Activated T-helper 2 cell treated with anti-CD3 and anti-CD28 coated beads, Interferon-gamma antibody, Interleukin-2, Interleukin-4, amounts not matched to agents 10 μg/mL and 5 μg/mL and 100 μg/mL, durations not matched to agents 14 hours and 24 hours and 36 hours (primary cell): ENCODE results near the gene SLC4A3. TPM values are rescaled to one million over a fixed set of nuclear protein-coding genes. Genes with fewer than 3 reads are reported as not detected.
A peak's percentile ranks its signal among the peaks of the same experiment; 100 is the strongest.

ENCODE experiments used
- DNase-seq: peaks from one replicate; pipeline ENCODE4 v3.0.0; 2021; ENCODE audit warnings: low spot score
- H3K27ac Mint-ChIP-seq: one replicate; pipeline ENCODE4 v1.8.0; 2021; ENCODE audit warnings: mixed read lengths
- H3K27me3 Mint-ChIP-seq: one replicate; pipeline ENCODE4 v1.8.0; 2021; ENCODE audit warnings: low read depth, mixed read lengths
- H3K36me3 Mint-ChIP-seq: one replicate; pipeline ENCODE4 v1.8.0; 2021; ENCODE audit warnings: low read depth, mixed read lengths
- H3K4me1 Mint-ChIP-seq: one replicate; pipeline ENCODE4 v1.8.0; 2021; ENCODE audit warnings: low read depth, mixed read lengths
- H3K4me3 Mint-ChIP-seq: one replicate; pipeline ENCODE4 v1.8.0; 2021; ENCODE audit warnings: low read depth, mild to moderate bottlenecking, moderate library complexity, mixed read lengths
- H3K9me3 Mint-ChIP-seq: one replicate; pipeline ENCODE4 v1.8.0; 2021; ENCODE audit warnings: mixed read lengths
- intact Hi-C: fragments of 100-400 bp; cut with micrococcal nuclease; formaldehyde crosslinking; loops from one replicate; pipeline ENCODE4 v1.15.1; 2023
- total RNA-seq: library from RNA; stranded (reverse); gene quantifications from 2 replicates; pipeline ENCODE4 v1.2.3, GENCODE V29; 2022

The SLC4A3 gene
- total RNA-seq, 1 donor from 2014 or later, result 0.14 TPM

- peaks cover 6% of the 10 kb centered on the region for H3K4me1 Mint-ChIP-seq
- DNase-seq, result no peak
- no peak overlapping the region for H3K27ac Mint-ChIP-seq
- H3K27me3 Mint-ChIP-seq, result peaks cover 6% of the 10 kb centered on the region
- intact Hi-C loops, result no loop called here
- H3K4me3 Mint-ChIP-seq, result no peak overlapping the region
- H3K36me3 Mint-ChIP-seq, result no peaks in the 10 kb centered on the region
- no peaks in the 10 kb centered on the region for H3K9me3 Mint-ChIP-seq
Measured at GRCh38 chr2:219638948-219639755, 11.7 kb downstream of the SLC4A3 start.

- Mint-ChIP-seq H3K27me3 (peaks cover 6% of the 10 kb centered on the region), H3K36me3 (no peaks in the 10 kb centered on the region), H3K4me1 (peaks cover 6% of the 10 kb centered on the region), H3K9me3 (no peaks in the 10 kb centered on the region), H3K27ac (no peak overlapping the region), H3K4me3 (no peak overlapping the region)
- DNase-seq, result no peak
- intact Hi-C loops, result loop anchor here (1.0 to 5.0 kb wide), 3 partner anchors 44 to 100 kb away; partner anchors contain the start of gene STK11IP
Measured at GRCh38 chr2:219641390-219642068, 14.1 kb downstream of the SLC4A3 start.

GRCh38 chr2:219642069-219642454, 14.6 kb downstream of the SLC4A3 start:
- peaks cover 6% of the 10 kb centered on the region for H3K4me1 Mint-ChIP-seq
- DNase-seq, result no peak
- H3K4me3 Mint-ChIP-seq, result no peak overlapping the region
- no peak overlapping the region for H3K27ac Mint-ChIP-seq
- no peaks in the 10 kb centered on the region for H3K36me3 Mint-ChIP-seq
- peaks cover 6% of the 10 kb centered on the region for H3K27me3 Mint-ChIP-seq
- intact Hi-C loops, result loop anchor here (1.0 to 5.0 kb wide), 3 partner anchors 45 to 101 kb away; partner anchors contain the start of gene STK11IP
- no peaks in the 10 kb centered on the region for H3K9me3 Mint-ChIP-seq

GRCh38 chr2:219642465-219643083, 15.1 kb downstream of the SLC4A3 start:
- no peak overlapping the region for H3K4me3 Mint-ChIP-seq
- peaks cover 7% of the 10 kb centered on the region for H3K27me3 Mint-ChIP-seq
- H3K4me1 Mint-ChIP-seq, result peaks cover 6% of the 10 kb centered on the region

GRCh38 chr2:219643084-219643473, 15.6 kb downstream of the SLC4A3 start:
- no peaks in the 10 kb centered on the region for H3K36me3 Mint-ChIP-seq
- peaks cover 7% of the 10 kb centered on the region for H3K27me3 Mint-ChIP-seq
- peaks cover 6% of the 10 kb centered on the region for H3K4me1 Mint-ChIP-seq
- no peaks in the 10 kb centered on the region for H3K9me3 Mint-ChIP-seq
- H3K27ac Mint-ChIP-seq, result no peak overlapping the region
- intact Hi-C loops, result loop anchor here (2.0 to 5.0 kb wide), 2 partner anchors 46 kb away; partner anchors contain the start of gene STK11IP
- DNase-seq, result no peak
- H3K4me3 Mint-ChIP-seq, result no peak overlapping the region

More at GRCh38 chr2:219642465-219643083, 15.1 kb downstream of the SLC4A3 start:
- H3K9me3 Mint-ChIP-seq, result no peaks in the 10 kb centered on the region
- DNase-seq, result peak; percentile 85
- no peak overlapping the region for H3K27ac Mint-ChIP-seq
- intact Hi-C loops, result loop anchor here (1.0 to 5.0 kb wide), 3 partner anchors 45 to 101 kb away; partner anchors contain the start of gene STK11IP
- H3K36me3 Mint-ChIP-seq, result no peaks in the 10 kb centered on the region

- Mint-ChIP-seq H3K27me3 (peaks cover 7% of the 10 kb centered on the region), H3K4me3 (no peak overlapping the region), H3K36me3 (no peaks in the 10 kb centered on the region), H3K9me3 (no peaks in the 10 kb centered on the region), H3K27ac (no peak overlapping the region), H3K4me1 (peaks cover 6% of the 10 kb centered on the region)
- no peak for DNase-seq
- intact Hi-C loops, result loop anchor here (2.0 to 5.0 kb wide), 2 partner anchors 45 to 47 kb away; partner anchors contain the start of gene STK11IP
Measured at GRCh38 chr2:219643788-219644398, 16.5 kb downstream of the SLC4A3 start.

GRCh38 chr2:219644801-219645480, 17.5 kb downstream of the SLC4A3 start:
- Mint-ChIP-seq H3K27ac (no peak overlapping the region), H3K4me3 (no peak overlapping the region), H3K27me3 (peaks cover 7% of the 10 kb centered on the region), H3K36me3 (no peaks in the 10 kb centered on the region), H3K9me3 (no peaks in the 10 kb centered on the region), H3K4me1 (peaks cover 4% of the 10 kb centered on the region)
- no peak for DNase-seq
- intact Hi-C loops, result loop anchor here (5.0 kb wide), 1 partner anchor 48 kb away; the partner anchor contains the start of gene STK11IP

GRCh38 chr2:219645631-219646527, 18.4 kb downstream of the SLC4A3 start:
- intact Hi-C loops, result no loop called here
- no peaks in the 10 kb centered on the region for H3K36me3 Mint-ChIP-seq
- no peaks in the 10 kb centered on the region for H3K9me3 Mint-ChIP-seq
- DNase-seq, result no peak
- no peak overlapping the region for H3K27ac Mint-ChIP-seq
- H3K27me3 Mint-ChIP-seq, result peaks cover 9% of the 10 kb centered on the region
- peaks cover 4% of the 10 kb centered on the region for H3K4me1 Mint-ChIP-seq
- no peak overlapping the region for H3K4me3 Mint-ChIP-seq

GRCh38 chr2:219648176-219648575, 20.7 kb downstream of the SLC4A3 start:
- Mint-ChIP-seq H3K36me3 (no peaks in the 10 kb centered on the region), H3K27ac (no peak overlapping the region), H3K4me3 (no peak overlapping the region), H3K27me3 (peaks cover 7% of the 10 kb centered on the region), H3K4me1 (no peaks in the 10 kb centered on the region), H3K9me3 (no peaks in the 10 kb centered on the region)
- DNase-seq, result no peak
- intact Hi-C loops, result no loop called here

GRCh38 chr2:219648963-219649362, 21.5 kb downstream of the SLC4A3 start:
- peaks cover 7% of the 10 kb centered on the region for H3K27me3 Mint-ChIP-seq
- H3K4me3 Mint-ChIP-seq, result no peak overlapping the region
- intact Hi-C loops, result no loop called here
- H3K9me3 Mint-ChIP-seq, result no peaks in the 10 kb centered on the region
- no peak for DNase-seq
- no peaks in the 10 kb centered on the region for H3K4me1 Mint-ChIP-seq
- H3K36me3 Mint-ChIP-seq, result no peaks in the 10 kb centered on the region
- H3K27ac Mint-ChIP-seq, result no peak overlapping the region

GRCh38 chr2:219650426-219651248, 23.2 kb downstream of the SLC4A3 start:
- Mint-ChIP-seq H3K36me3 (no peaks in the 10 kb centered on the region), H3K4me1 (no peaks in the 10 kb centered on the region), H3K9me3 (no peaks in the 10 kb centered on the region), H3K27ac (no peak overlapping the region), H3K4me3 (no peak overlapping the region), H3K27me3 (peaks cover 10% of the 10 kb centered on the region)
- intact Hi-C loops, result no loop called here
- no peak for DNase-seq
